ENCODE results near the gene GIMAP5.

DNA sequence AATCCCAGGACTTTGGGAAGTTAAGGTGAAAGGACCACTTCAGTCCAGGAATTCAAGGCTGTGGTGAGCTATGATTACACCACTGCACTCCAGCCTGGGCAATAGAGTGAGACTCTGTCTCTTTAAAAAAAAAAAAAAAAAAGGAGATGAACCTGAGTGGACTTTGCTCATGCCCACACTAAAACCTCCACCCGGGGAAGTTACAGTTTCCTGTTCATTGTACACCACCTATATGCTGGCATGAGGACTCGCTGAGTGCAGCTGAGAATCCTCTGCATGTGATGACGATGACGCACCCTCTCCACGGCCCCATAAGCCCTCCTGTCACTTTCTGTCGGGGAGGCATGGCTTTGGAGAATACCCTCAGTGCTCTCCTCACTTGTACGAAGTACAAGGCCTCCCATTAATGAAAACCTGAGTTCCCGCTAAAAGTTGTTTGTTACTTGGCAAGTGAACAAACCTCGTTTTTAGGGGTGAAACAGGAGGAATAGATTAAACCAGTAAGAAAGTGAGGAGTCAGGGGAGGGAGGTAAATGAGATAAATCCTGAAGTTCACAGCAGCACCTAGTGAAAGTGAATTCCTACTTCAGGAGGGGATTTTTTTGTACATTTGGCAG, 47.0 kb downstream of the GIMAP5 start:
- TF ChIP-seq, protein P1, sequence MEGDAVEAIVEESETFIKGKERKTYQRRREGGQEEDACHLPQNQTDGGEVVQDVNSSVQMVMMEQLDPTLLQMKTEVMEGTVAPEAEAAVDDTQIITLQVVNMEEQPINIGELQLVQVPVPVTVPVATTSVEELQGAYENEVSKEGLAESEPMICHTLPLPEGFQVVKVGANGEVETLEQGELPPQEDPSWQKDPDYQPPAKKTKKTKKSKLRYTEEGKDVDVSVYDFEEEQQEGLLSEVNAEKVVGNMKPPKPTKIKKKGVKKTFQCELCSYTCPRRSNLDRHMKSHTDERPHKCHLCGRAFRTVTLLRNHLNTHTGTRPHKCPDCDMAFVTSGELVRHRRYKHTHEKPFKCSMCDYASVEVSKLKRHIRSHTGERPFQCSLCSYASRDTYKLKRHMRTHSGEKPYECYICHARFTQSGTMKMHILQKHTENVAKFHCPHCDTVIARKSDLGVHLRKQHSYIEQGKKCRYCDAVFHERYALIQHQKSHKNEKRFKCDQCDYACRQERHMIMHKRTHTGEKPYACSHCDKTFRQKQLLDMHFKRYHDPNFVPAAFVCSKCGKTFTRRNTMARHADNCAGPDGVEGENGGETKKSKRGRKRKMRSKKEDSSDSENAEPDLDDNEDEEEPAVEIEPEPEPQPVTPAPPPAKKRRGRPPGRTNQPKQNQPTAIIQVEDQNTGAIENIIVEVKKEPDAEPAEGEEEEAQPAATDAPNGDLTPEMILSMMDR (IDR thresholded peaks at IDR 0.05) = no peak
- TF ChIP-seq, protein P2, sequence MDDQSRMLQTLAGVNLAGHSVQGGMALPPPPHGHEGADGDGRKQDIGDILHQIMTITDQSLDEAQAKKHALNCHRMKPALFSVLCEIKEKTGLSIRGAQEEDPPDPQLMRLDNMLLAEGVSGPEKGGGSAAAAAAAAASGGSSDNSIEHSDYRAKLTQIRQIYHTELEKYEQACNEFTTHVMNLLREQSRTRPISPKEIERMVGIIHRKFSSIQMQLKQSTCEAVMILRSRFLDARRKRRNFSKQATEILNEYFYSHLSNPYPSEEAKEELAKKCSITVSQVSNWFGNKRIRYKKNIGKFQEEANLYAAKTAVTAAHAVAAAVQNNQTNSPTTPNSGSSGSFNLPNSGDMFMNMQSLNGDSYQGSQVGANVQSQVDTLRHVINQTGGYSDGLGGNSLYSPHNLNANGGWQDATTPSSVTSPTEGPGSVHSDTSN (IDR thresholded peaks at IDR 0.05) = no peak
- TF ChIP-seq, protein P3, sequence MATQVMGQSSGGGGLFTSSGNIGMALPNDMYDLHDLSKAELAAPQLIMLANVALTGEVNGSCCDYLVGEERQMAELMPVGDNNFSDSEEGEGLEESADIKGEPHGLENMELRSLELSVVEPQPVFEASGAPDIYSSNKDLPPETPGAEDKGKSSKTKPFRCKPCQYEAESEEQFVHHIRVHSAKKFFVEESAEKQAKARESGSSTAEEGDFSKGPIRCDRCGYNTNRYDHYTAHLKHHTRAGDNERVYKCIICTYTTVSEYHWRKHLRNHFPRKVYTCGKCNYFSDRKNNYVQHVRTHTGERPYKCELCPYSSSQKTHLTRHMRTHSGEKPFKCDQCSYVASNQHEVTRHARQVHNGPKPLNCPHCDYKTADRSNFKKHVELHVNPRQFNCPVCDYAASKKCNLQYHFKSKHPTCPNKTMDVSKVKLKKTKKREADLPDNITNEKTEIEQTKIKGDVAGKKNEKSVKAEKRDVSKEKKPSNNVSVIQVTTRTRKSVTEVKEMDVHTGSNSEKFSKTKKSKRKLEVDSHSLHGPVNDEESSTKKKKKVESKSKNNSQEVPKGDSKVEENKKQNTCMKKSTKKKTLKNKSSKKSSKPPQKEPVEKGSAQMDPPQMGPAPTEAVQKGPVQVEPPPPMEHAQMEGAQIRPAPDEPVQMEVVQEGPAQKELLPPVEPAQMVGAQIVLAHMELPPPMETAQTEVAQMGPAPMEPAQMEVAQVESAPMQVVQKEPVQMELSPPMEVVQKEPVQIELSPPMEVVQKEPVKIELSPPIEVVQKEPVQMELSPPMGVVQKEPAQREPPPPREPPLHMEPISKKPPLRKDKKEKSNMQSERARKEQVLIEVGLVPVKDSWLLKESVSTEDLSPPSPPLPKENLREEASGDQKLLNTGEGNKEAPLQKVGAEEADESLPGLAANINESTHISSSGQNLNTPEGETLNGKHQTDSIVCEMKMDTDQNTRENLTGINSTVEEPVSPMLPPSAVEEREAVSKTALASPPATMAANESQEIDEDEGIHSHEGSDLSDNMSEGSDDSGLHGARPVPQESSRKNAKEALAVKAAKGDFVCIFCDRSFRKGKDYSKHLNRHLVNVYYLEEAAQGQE (IDR thresholded peaks at IDR 0.05; ENCODE audit: low read depth, low read length) = no peak
- TF ChIP-seq SMC3 (IDR thresholded peaks at IDR 0.05; ENCODE audit: low read depth, low read length) (no peak), RAD21 (IDR thresholded peaks at IDR 0.05; ENCODE audit: low read length) (no peak), EP300 (IDR thresholded peaks at IDR 0.05; ENCODE audit: borderline replicate concordance in 1 of 2, low read depth in 1 of 2, low read length in 1 of 2) (no peak), GABPA (IDR thresholded peaks at IDR 0.05; ENCODE audit: low read depth) (no peak)
